Measurements from ENCODE around the gene YIPF1.

DNA sequence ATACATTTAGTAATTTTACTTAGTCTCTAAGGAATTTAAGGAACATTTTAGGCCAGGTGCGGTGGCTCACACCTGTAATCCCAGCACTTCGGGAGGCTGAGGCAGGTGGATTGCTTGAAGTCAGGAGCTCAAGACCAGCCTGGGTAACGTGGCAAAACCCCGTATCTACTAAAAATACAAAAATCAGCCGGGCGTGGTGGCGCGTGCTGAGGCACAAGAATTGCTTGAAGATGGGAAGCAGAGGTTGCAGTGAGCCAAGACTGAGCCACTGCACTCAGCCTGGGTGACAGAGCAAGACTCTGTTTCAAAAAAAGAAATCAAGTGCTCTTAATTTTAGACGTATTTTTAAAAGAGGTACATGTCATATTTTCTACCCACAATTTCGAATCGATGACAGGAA, 54.8 kb downstream of the YIPF1 start:
- TF ChIP-seq SIN3A (IDR thresholded peaks at IDR 0.05; ENCODE audit: low read depth, low read length) (no peak), GABPA (IDR thresholded peaks at IDR 0.05; ENCODE audit: low read depth) (no peak), JUNB (IDR thresholded peaks at IDR 0.05) (no peak), MXI1 (IDR thresholded peaks at IDR 0.05; ENCODE audit: low read depth, low read length) (no peak)
